ENCODE results near the gene DDX54.

DDX54 gene

DNA sequence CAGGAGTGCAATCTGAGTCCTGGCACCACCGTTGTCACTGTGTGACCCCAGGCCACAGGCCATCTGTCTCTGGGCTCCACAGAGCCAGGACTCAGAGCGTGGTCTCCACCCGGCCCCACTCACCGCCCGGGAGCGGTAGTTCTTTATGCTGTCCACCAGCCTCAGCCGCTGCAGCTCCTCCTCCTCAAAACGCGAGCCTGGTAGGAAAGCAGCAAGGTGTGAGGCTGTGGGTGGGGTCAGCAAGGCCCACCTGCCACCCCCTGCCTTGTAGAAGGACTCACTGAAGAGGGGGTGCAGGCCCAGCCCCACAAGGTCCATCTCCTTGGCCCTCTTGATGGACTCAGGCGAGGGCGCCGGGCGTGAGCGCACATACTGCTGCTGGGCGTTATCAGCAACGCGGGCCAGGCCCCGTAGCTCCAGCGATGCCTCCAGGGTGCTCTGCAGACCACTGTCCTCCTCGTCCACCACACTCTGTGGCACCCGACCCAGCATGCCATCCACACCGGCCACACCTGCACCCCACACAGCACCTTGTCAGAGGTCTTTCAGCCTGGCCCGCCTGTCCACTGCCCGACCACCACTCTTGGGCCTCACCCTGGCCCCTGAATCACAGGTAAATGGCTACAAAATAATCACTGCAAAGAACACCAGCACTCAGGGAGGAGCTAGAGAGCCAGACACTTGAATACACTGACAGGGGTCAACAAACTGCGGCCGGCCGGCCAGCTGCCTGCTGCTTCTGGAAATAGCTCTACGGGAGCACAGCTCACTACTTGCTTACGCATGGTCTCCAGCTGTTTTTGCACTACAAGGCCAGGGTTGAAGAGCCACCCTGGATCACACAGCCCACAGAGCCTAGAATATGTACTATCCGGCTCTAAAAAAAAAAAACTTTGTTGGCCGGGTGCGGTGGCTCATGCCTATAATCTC is 19.5 kb downstream of the DDX54 start:
- in situ Hi-C loops (cut with MboI; ENCODE audit: low sequenced_read_pairs) = no loop called here

DNA sequence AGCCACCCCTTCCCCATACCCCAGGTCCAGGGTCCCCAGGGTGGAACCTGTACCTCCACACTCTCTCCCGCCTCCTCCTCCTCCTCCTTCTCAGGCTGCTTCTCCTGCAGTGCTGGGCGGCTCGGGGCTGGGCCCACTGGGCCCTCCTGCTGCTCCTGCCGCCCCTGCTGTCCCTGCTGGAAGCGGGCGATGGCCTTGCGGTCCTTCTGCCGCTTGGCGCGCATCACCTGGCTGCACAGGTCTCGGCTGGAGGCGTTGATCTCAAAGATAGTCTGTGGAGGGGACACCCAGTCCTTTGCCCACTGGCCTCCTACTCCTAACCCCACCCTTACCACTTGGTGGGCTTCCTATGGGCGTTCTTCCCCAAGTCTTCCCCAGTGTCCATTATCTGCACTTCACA is 21.3 kb downstream of the DDX54 start:
- in situ Hi-C loops (cut with MboI; ENCODE audit: low sequenced_read_pairs) = no loop called here

DNA sequence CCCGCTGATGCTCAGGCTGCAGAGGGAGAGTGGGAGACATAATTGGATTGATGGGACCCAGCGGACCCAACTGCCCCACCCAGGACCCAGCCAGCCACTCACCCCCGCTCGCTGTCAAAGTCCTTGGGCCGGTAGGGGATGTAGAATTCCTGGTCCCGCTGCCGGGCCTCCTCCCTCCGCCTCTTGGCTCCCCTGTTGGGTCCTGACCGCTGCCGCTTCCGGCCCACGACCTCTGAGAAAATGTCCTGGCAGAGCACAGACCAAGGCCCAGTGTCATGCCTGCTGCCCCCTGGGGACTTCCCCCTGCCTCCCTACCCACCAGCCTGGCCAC is 22.3 kb downstream of the DDX54 start:
- in situ Hi-C loops (cut with MboI; ENCODE audit: low sequenced_read_pairs) = no loop called here

DNA sequence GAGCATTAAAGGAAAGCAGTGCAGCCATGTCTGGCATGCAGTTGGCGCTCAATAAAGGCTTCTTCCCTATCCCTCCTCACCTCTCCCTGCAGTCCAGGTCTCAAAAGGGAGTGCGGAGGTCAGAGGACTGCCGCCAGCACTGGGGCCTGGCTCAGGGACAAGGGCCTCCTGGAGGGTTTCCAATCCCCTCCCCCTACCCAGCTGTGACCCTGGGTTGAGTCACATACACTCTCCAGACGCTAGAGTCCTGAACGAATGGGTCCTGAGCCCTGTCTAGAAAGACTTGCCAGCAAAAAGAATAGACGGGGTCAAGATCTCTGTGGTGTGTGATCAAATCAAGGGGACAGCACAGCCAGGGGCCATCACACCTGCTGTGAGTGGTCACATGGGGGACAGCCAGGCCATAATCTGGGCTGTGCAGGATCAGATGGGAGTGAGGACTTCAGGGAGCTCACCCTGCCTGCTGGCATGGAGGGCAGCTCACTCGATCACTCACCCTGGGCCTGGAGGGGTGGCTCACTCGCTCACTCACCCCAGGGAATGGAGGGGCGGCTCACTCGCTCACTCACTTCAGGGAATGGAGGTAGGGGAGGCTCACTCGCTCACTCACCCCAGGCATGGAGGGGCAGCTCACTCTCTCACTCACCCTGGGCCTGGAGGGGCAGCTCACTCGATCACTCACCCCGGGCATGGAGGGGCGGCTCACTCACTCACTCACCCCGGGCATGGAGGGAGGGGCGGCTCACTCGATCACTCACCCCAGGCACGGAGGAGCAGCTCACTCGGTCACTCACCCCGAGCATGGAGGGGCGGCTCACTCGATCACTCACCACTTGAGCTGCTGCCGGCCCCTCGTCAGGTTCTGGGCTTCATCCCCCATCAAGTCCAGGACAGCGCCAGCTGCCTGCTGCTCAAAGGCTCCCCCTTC is 22.9 kb downstream of the DDX54 start:
- in situ Hi-C loops (cut with MboI; ENCODE audit: low sequenced_read_pairs) = no loop called here

DNA sequence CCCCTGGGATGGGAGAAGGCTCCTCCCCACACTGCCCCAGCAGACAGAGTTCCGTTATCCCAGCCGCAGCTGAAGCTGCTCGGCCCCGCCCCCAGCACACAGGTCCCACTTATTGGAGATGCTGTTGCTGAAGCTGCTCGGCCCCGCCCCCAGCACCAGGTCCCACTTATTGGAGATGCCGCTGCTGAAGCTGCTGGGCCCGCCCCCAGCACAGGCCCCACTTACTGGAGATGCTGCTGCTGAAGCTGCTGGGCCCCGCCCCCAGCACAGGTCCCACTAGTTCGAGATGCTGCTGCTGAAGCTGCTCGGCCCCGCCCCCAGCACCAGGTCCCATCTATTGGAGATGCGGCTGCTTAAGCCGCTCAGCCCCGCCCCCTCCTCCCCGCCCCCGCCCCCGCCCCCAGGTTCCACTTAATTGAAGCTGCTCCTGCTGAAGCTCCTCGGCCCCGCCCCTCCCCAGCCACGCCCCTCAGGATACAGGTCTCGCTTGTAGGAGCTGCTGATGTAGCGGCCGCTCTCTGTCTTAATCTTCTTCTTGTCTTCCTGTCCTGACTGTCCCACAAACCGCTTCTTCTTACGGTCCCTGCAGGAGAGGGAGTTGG is 23.8 kb downstream of the DDX54 start:
- in situ Hi-C loops (cut with MboI; ENCODE audit: low sequenced_read_pairs) = no loop called here

DNA sequence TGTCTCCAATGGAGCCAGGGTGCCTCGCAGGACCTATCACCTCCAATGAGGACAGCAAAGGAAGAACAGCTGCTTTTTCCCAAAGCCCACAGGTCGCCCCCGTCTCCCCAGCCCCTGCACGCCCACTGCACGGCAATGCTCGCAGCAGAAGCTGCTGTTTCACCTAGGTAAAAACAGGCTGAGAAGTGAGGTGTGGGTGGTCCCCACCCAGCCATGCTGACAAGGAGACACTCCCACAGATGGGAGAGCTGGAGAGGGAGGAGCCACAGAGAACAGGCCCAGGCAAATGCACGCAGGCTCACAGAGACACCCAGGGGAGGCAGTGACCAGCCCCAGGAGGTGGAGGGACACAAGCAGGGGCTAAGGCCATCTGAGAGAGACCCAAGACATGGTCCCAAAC is 25.3 kb downstream of the DDX54 start:
- in situ Hi-C loops (cut with MboI; ENCODE audit: low sequenced_read_pairs) = no loop called here

DNA sequence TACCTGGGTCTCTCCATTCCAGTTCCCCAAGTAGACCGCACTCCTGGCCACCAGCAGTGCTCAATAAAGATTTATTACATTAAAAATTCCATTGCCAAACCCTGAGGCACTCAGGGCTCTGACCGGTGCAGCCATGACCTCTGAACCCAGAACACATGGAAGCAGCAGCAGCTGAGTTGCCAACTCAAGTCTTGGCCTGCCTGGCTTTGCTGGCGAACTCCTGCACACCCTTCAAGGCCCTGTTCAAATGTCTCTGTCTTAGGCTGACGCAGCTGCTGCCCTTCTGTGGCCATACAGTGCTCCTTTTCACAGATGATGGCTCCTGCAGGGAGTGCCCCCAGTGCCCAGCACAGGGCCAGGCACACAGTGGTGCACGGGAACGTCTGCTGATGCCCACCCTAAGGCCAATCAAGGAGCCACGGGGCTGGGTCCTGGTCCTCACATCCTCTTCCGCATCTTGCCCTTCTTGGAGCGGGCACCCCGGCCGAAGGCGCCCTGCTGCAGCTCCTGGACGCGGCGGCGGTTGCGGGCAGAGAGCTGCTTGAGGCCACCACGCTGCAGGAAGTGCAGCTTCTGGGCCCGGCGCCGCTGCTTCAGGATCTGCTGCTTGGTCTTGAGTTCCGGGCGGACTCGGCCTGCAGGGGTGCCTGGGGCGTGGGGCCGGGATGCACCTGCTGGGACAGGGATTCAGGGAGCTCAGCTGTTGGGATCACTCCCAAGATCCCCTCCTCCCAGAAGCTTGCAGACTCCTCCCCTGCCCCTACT is 26.7 kb downstream of the DDX54 start:
- in situ Hi-C loops (cut with MboI; ENCODE audit: low sequenced_read_pairs) = no loop called here

DNA sequence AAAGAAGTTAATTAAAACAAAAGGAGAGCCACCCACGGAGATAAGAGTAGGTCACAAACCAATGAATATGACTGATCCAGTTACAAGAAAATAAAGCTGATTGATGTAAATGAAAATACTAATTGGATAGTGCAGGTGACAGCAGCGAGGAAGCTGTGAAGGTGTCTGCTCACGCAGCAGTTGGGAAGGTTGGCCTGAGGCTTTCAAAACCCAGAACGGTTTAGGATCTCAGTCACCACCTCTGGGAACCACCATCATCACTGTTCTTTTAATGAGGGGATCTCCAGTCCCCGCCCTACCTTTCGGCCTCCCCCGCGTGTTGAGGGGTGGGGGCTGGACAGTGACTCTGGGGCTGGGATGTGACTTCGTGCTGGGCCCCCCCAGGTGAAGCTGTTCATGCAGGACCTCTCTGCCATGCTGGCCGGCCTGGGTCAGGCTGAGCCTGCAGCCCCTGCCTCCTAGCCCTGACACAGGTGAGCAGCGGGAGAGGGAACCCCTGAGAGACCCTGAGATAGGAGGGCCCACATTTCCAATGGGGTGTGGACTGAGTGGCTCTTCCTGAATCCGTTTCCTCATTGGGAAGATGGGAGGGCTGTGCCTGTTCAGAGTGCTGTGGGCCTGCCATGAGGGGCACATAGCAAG is 27.9 kb downstream of the DDX54 start:
- in situ Hi-C loops (cut with MboI; ENCODE audit: low sequenced_read_pairs) = no loop called here

DNA sequence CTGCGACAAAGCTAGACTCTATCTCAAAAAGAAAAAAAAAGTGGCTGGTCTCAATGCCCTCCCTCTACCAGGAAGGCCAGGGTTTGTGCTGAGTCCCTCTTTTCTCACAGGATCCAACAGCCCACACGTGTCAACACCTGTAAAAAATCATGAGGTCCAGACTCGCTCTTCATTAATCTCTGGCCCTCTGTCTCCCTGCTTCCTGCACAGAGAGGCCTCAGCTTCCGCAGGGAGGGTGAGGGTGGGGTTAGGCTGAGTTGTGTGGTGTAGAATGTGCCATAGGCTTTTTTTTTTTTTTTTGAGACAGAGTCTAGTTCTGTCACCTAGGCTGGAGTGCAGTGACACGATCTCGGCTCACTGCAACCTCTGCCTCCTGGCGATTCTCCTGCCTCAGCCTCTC is 29.6 kb downstream of the DDX54 start:
- in situ Hi-C loops (cut with MboI; ENCODE audit: low sequenced_read_pairs) = no loop called here

DNA sequence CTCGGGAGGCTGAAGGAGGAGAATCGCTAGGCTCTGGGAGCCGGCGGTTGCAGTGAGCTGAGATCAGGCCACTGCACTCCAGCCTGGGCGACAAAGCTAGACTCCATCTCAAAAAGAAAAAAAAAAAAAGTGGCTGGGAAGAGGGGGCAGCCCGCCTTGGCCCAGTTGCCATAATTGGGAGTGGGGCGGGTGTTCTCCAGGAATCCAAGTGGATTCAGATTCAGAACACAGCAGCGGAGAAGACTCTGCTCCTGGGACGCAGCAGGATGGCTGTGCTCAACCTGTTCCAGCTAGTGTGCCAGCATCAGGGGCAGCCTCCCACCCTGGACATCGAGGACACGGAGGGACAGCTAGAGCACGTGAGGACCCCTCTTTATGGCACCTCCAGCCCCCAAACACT is 30.2 kb downstream of the DDX54 start:
- in situ Hi-C loops (cut with MboI; ENCODE audit: low sequenced_read_pairs) = no loop called here

DNA sequence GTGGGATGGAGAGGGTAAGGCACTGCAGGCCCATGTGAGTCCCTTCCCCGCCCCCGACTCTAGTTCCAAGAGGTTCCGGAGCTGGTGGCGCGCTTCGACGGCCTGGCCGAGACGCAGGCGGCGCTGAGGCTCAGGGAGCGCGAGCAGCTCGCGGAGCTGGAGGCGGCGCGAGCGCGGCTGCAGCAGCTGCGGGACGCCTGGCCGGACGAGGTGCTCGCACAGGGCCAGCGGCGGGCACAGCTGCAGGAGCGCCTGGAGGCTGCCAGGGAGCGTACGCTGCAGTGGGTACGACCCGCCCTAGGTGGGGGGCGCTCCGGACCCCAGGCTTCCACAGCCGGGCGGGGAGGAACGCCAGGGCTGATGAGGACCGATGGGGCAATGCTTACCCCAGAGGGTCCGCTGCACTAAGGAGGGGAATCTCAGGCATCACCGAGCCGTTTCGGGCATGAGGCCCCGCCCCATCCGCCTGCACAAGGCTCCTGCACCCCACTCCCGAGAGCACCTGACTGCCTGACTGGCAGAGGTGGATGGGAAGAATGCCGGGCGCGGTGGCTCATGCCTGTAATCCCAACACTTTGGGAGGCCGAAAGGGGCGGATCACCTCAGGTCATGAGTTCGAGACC is 30.8 kb downstream of the DDX54 start:
- in situ Hi-C loops (cut with MboI; ENCODE audit: low sequenced_read_pairs) = loop anchor here (5.0 kb wide), 1 partner anchor 107 kb away; no protein-coding TSS in a partner anchor

DNA sequence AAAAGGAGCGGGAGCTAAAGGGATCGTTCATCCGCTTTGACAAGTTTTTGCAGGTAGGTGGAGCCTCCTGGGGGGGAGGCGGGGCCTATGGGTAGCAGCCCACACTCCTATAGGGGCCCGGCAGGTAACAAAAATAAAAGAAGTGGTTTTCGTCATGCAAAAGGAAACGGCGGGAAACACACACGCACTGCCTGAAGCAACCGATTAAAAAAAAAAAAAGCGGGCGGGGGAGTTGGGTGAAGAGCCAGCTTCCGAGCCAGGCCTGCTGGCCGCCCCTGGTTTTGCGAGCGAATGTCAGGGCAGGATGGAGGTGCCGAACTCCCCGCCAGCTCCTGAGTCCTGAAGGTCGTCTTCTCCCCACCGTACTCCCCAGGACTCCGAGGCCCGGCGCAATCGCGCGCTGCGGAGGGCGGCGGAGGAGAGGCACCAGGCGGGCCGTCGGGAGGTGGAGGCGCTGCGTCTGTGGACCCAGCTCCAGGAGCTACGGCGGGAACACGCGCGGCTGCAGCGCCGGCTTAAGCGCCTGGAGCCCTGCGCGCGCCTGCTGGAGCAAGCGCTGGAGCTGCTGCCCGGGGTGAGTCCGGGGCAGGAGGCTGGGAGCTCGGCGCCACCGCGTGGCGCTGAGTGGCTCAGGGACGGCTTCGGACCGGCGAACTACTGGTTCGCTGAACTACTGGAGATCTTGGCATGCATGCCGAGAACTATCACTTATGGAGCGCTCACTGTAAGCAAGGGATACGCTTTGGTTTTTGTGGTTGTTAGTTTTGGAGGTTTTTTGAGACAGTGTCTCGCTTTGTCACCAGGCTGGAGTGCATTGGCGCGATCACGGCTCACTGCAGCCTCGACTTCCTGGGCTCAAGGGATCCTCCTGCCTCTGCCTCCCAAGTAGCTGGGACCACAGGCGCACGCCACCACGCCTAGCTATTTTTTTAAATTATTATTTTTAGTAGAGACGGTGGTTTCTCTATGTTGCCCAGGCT is 32.2 kb downstream of the DDX54 start:
- in situ Hi-C loops (cut with MboI; ENCODE audit: low sequenced_read_pairs) = loop anchor here (5.0 kb wide), 1 partner anchor 106 kb away; no protein-coding TSS in a partner anchor

DNA sequence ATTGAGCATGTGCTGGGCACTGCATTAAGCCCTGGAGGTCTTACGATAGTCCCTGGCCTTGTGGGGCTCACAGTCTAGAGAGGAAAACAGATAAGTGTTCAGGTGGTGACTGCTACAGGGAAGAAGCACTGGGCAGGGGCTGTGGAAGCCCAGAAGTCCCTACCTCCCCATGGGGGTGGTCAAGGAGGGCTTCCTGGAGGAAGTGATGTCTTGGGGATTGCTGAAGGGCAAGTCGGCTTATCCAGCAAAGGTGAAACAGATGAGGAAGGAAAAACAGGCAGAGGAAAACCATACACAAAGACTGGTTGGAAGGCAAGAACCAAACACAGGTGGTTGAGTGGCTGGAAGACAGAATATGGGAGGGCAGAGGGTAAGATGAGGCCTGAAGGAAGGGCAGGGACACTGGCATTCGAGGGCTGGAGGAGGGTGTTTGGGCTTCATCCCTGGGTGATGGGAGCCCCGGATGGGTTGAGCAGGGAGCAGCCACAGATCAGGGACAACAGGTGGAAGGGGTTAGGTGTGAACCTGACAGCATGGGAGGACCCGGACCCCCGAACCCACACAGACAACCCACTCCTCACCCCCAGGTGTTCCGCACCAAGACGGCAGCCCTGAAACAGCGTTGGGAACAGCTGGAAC is 33.0 kb downstream of the DDX54 start:
- in situ Hi-C loops (cut with MboI; ENCODE audit: low sequenced_read_pairs) = loop anchor here (5.0 kb wide), 1 partner anchor 105 kb away; no protein-coding TSS in a partner anchor

DNA sequence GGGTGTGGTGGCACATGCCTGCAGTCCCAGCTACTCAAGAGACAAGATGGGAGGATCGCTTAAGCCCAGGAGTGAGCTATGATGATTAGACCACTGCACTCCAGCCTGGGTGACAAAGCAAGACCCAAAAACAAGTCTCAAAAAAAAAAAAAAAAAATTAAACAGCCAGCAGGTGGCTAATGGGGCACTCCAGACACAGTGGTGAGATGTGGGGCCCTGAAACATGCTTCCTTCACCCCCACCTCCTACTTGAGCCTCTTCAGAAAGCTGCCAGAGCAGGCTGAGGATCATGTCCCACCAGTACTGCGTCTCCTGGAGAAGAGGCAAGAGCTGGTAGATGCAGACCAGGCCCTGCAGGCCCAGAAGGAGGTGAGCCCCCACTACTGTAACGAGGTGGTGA is 33.6 kb downstream of the DDX54 start:
- in situ Hi-C loops (cut with MboI; ENCODE audit: low sequenced_read_pairs) = loop anchor here (5.0 kb wide), 1 partner anchor 104 kb away; no protein-coding TSS in a partner anchor

DNA sequence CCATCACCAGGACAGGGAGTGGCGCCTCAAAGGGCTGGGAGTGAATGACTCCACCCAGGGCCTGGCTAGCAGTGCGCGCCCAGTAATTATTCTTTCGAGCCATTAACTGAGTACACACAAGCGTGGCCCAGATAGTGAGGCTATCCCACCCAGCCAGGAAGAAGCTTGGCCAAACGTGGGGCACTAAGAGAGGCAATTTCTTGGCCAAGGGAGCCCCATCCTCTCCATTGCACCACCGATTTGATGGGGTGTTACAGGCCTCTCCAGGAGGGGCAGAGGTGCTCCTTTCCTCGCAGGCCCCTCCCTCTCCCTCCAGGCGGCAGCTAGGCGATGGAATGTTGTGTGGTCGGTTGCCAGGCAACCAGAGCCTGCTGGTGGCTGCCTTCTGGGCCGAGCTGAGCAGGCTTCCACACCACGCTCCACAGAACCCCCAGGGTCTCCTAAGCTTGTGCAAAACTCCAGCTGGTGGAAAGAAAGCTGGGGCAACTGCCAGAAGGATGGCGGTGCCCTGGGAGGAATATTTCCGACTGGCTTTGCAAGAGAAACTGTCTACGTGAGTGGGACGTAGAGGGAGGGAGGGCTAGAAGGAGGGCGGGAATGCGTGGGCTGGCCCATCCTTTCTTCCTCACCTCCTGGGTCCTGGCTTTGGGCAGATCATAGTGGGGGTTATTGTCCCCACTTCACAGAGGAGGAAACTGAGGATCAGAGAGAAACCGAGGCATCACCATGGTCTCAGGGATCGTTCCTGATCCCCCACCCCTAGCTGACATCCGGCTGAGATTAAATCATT is 35.7 kb downstream of the DDX54 start, which contains the start of gene CFAP73:
Gene CFAP73, plus strand, starts transcription at position 364 of the 790 bp plus-strand sequence. Its CDS starts 134 bp downstream, at position 498.
- in situ Hi-C loops (cut with MboI; ENCODE audit: low sequenced_read_pairs) = loop anchor here (5.0 kb wide), 1 partner anchor 102 kb away; no protein-coding TSS in a partner anchor

DNA sequence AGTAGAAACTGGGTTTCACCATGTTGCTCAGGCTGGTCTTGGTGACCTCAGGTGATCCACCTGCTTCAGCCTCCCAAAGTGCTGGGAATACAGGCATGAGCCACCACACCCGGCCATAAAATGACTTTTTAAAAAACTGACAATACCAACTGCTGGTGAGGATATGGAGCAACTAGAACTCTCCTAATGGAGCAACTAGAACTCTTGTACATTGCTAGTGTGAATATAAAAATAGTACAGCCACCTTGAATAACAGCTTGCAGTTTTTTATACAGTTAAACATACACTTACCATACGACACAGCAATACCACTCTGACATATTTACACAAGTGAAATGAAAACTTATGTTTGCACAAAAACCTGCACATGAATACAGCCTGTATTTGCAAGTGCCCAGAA is 38.3 kb downstream of the DDX54 start:
- in situ Hi-C loops (cut with MboI; ENCODE audit: low sequenced_read_pairs) = no loop called here

All from HL-60/S4 treated with retinoic acid at 250 ng/mL for 4 days and 3 days (cell line).